KMS-11 (cell line): ENCODE data around the gene COL20A1.

Source experiments
- H2AFZ ChIP-seq: fragments of 200-600 bp; sonication (generic); 2 replicates; pipeline ENCODE4 v1.6.1; 2016; ENCODE audit warnings: antibody characterized with exemption, mixed run types, low read depth
- H3K27ac ChIP-seq: fragments of 200-600 bp; sonication (generic); 2 replicates; pipeline ENCODE4 v1.6.1; 2016; ENCODE audit warnings: mild to moderate bottlenecking, mixed run types
- H3K27me3 ChIP-seq: fragments of 200-600 bp; sonication (generic); 2 replicates; pipeline ENCODE4 v1.6.1; 2017; ENCODE audit warnings: mild to moderate bottlenecking, low read depth, mixed run types, moderate library complexity; ENCODE audit not compliant: insufficient read depth
- H3K36me3 ChIP-seq: fragments of 200-600 bp; sonication (generic); 2 replicates; pipeline ENCODE4 v1.6.1; 2017; ENCODE audit warnings: mild to moderate bottlenecking, mixed run types; ENCODE audit not compliant: insufficient read depth
- H3K4me1 ChIP-seq: fragments of 200-600 bp; sonication (generic); 2 replicates; pipeline ENCODE4 v1.6.1; 2016; ENCODE audit warnings: mild to moderate bottlenecking, low read depth, mixed run types; ENCODE audit not compliant: poor library complexity, severe bottlenecking
- H3K4me2 ChIP-seq: fragments of 200-600 bp; sonication (generic); 2 replicates; pipeline ENCODE4 v1.7.0; 2016; ENCODE audit warnings: mild to moderate bottlenecking, mixed run types
- H3K4me3 ChIP-seq: fragments of 200-600 bp; sonication (generic); IDR thresholded peaks from 2 replicates; pipeline ENCODE4 v1.6.1; 2017; ENCODE audit warnings: low read depth, low read length, mixed read lengths; ENCODE audit not compliant: insufficient read depth
- H3K79me2 ChIP-seq: fragments of 200-600 bp; sonication (generic); 2 replicates; pipeline ENCODE4 v1.6.1; 2016; ENCODE audit warnings: low read depth, mixed run types; ENCODE audit not compliant: insufficient read depth
- H3K9ac ChIP-seq: fragments of 200-600 bp; sonication (generic); 2 replicates; pipeline ENCODE4 v1.6.1; 2016; ENCODE audit warnings: mild to moderate bottlenecking, mixed run types
- H4K20me1 ChIP-seq: fragments of 200-600 bp; sonication (generic); 2 replicates; pipeline ENCODE4 v1.6.1; 2016; ENCODE audit warnings: mild to moderate bottlenecking, mixed run types; ENCODE audit not compliant: insufficient read depth
- CTCF ChIP-seq: fragments of 200-600 bp; sonication (generic); conservative IDR thresholded peaks from 2 replicates; pipeline ENCODE4 v1.6.1; 2017; ENCODE audit warnings: low read depth, mild to moderate bottlenecking, antibody characterized with exemption, low read length, moderate library complexity, mixed read lengths

The COL20A1 gene

GRCh38 chr20:63366390-63367365 lies 73.7 kb downstream of the COL20A1 start:
- Histone ChIP-seq H3K9ac (no peak overlapping the region), H4K20me1 (no peaks in the 10 kb centered on the region), H3K27me3 (peaks cover 94% of the 10 kb centered on the region), H3K79me2 (no peaks in the 10 kb centered on the region), H3K27ac (no peak overlapping the region), H2AFZ (no peak overlapping the region), H3K4me3 (no peak overlapping the region), H3K4me1 (no peaks in the 10 kb centered on the region), H3K4me2 (no peak overlapping the region), H3K36me3 (no peaks in the 10 kb centered on the region)
- TF ChIP-seq CTCF: no peak

DNA sequence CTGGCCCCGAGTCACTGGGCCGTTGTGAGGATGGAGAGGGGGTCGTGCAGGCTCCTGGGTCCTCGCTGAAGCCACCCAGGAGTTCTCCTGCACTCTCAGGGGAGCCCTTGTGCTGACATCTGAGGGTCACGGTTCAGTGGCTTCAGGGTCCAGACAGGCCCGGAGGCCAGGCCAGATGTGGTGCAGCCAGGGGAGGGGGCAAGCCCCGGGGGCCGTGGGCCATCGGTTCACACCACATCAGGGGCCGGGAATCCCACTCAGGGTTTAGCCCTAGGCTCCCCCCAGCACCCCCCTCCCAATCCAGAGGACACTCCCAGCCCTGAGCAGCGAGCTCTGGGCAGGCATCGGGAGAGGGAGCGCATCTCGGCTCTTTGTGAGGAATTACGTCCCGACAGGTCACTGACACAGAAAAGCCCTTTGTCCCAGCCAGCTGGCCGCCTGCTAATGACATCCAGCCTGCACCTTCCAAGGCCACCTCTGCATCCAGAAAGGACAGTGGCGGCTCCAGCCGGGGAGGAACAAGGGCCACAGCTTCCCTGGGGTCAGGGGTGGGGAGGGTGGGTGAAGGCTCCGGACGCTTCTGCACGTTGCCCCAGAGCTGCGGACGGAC lies 74.6 kb downstream of the COL20A1 start:
- Histone ChIP-seq H3K27ac (no peak overlapping the region), H3K27me3 (peaks cover 93% of the 10 kb centered on the region), H3K79me2 (no peaks in the 10 kb centered on the region), H3K9ac (no peak overlapping the region), H3K4me1 (no peaks in the 10 kb centered on the region), H3K4me2 (no peak overlapping the region), H3K36me3 (no peaks in the 10 kb centered on the region), H3K4me3 (no peak overlapping the region), H2AFZ (no peak overlapping the region), H4K20me1 (no peaks in the 10 kb centered on the region)
- no peak for TF ChIP-seq CTCF

DNA sequence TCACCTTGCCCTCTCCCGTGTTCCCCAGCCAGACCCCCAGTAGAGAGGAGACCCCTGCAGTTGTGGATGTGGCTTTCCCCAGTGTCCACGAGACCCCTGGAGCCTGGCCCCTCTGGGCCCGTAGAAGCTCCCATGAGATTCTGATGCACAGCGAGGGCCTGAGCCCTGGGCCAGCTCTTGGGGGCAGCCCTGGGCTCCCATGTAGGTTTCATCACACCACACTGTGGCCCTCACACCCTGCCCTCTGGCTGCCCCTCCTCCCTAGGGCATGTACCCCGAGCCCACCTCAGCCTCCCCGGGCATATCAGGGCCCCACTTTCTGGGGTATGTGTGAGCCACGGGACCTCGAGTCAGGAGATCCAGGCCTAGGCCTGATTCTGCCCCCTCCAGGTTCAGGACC lies 75.2 kb downstream of the COL20A1 start:
- no peak overlapping the region for H3K27ac ChIP-seq
- H4K20me1 ChIP-seq: no peaks in the 10 kb centered on the region
- no peaks in the 10 kb centered on the region for H3K36me3 ChIP-seq
- no peak overlapping the region for H3K4me3 ChIP-seq
- no peak overlapping the region for H3K9ac ChIP-seq
- no peak overlapping the region for H3K4me2 ChIP-seq
- no peaks in the 10 kb centered on the region for H3K79me2 ChIP-seq
- no peak overlapping the region for H2AFZ ChIP-seq
- no peak for TF ChIP-seq CTCF
- peaks cover 93% of the 10 kb centered on the region for H3K27me3 ChIP-seq
- no peaks in the 10 kb centered on the region for H3K4me1 ChIP-seq

DNA sequence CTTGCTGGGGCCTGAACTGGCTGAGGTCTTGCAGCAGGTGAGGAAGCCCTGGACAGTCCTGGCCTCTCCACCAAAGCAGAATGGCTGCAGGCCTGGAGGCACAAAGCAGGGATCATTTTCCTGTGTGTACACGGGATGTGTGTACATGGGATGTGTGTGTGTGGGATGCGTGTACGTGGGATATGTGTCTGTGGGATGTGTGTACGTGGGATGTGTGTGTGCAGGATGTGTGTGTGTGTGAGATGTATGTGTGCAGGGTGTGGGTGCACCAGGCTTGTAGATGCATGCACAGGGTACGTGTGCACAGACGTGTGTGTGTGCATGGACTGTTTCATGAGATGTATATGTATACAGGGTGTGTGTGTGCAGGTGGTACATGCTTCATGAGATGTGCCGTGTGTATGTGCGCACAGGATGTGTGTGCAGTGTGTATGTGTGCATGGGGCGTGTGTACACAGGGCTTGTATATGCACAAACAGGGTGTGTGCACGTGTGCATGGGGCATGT lies 76.1 kb downstream of the COL20A1 start:
- Histone ChIP-seq H3K27ac (no peak overlapping the region), H3K36me3 (no peaks in the 10 kb centered on the region), H3K4me1 (no peaks in the 10 kb centered on the region), H3K79me2 (no peaks in the 10 kb centered on the region), H3K4me2 (no peak overlapping the region), H3K4me3 (no peak overlapping the region), H2AFZ (no peak overlapping the region), H4K20me1 (no peaks in the 10 kb centered on the region), H3K9ac (no peak overlapping the region), H3K27me3 (peaks cover 93% of the 10 kb centered on the region)
- TF ChIP-seq CTCF: no peak
